GM19238 (cell line): ENCODE results near the gene LDLRAD2.
A peak's percentile ranks its signal among the peaks of the same experiment; 100 is the strongest.
"Not testable (repeated sequence)": the region's sequence is repeated elsewhere in the genome, so short reads cannot be mapped to it uniquely, and the experiment has no call there.

Experiments used
- DNase-seq: peaks from one replicate; pipeline ENCODE4 v3.0.0; 2011; ENCODE audit warnings: low spot score; ENCODE audit not compliant: insufficient read length

Gene LDLRAD2, protein sequence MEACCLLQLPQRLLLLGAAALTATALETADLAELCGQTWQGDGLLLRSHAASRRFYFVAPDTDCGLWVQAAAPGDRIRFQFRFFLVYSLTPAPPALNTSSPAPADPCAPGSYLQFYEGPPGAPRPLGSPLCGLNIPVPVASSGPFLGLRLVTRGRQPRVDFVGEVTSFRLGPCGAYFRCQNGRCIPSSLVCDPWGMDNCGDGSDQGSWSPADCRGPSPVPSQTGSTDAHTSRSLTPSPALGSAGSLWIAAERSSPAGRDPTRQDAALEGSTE

DNA sequence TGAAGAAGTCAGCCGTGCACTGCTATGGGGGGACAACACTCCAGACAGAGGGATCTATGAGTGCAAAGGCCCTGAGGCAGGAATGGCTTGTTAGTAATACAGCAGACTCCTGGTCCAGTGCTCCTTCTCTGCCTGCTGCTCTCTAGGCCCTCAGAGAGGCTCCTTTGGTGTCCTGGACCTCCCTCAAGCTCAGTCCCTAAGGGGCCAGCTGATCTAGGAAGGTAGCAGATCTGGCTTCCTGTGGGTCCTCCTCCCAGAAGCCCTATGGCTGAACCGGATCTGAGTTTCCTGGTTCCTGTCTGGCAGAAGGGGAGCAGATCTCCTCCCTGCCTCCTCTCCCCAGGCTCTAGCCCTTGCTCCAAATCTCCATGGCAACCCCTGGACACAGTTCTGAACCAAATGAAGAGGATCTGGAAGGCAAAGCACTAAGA lies at the start of gene LDLRAD2:
Gene LDLRAD2, plus strand, starts transcription at position 391 of the 431 bp plus-strand sequence. CDS start 187 bp downstream, outside the sequence.
- no peak for DNase-seq

DNA sequence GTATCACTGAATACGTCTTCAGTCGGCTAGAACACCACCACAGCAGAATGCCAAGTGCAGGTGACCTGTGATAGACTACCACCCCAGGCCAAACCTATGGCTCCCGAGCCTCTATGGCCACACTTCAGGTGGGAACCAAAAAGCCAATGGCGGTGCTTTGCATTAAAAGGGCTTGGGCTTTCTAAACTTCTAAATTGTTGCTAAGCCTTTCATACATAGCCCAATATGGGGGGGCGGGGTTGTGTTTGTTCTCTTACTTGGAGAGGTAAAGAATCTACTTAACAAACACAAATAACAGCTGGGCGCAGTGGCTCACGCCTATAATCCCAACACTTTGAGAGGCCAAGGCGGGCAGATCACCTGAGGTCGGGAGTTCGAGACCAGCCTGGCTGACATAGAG lies 48.8 kb upstream of the LDLRAD2 start:
- no peak for DNase-seq

DNA sequence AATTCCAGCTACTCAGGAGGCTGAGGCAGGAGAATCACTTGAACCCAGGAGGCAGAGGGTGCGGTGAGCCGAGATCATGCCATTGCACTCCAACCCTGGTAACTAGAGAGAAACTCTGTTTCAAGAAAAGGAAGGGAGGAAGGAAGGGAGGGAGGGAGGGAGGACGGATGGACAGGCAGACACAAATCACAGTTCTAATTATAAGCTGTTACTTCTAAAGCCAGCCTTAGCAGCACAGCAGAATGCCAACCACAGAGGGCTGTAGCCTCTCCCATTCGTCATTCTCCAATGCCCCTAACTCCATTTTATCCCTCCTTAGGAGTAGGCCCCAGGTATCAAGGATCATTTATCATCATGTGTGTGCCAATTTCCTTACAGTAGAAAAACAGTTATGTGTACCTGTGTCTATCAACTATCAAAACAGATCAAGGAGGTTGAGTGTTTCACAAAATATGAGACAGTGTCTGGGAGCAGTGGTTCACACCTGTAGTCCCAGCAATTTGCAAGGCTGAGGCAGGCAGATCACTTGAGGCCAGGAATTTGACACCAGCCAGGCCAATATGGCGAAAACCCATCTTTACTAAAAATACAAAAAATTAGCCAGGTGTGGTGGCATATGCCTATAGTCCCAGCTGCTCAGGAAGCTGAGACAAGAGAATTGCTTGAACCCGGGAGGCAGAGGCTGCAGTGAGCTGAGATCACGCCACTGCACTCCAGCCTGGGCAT lies 48.2 kb upstream of the LDLRAD2 start:
- DNase-seq = no peak

DNA sequence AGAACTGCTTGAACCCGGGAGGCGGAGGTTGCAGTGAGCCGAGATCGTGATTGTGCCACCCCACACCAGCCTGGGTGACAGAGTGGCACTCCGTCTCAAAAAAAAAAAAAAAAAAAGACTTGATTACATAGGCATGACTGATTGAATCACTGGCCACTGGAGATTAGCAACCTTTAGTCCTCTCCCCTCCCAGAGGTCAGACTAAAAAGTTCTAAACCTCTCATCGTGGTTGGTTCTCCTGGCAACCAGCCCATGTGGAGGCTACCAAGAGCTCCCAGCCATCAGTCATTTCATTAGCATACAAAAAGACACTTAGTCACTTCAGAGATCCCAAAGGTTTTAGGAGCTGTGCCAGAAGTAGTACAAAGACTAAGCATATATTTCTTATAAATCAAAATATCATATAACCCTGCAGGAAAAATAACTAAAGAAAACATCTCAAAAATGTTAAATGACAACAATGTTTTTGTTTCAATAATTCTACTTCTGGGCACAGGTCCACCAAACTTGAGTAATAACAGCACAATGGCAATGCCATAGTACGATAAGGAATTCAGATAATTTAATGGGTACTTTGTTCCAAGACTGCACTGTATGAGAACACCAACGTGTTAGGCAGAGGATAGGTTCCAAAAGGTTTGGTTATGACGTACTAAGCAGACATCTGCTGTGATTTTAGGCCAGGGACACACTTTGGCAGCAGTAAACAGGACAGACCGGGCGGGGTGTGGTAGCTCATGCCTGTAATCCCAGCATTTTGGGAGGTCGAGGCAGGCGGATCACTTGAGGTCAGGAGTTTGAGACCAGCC lies 47.2 kb upstream of the LDLRAD2 start:
- no peak for DNase-seq

DNA sequence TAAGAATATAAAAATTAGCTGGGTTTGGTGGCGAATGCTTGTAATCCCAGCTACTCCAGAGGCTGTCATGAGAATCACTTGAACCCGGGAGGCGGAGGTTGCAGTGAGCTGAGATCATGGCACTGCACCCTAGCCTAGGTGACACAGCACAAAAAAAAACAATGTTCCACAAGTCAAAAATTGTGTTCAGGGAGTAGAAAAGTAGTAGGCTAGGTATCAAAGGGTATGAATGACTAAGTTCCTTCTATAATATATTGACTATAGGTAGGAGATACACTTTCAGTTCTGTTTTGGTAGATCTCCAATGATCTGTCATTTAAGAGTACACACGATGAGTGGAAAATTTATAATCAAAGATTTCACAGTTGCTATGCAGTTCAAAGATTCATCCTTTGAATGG lies 45.9 kb upstream of the LDLRAD2 start:
- no peak for DNase-seq

DNA sequence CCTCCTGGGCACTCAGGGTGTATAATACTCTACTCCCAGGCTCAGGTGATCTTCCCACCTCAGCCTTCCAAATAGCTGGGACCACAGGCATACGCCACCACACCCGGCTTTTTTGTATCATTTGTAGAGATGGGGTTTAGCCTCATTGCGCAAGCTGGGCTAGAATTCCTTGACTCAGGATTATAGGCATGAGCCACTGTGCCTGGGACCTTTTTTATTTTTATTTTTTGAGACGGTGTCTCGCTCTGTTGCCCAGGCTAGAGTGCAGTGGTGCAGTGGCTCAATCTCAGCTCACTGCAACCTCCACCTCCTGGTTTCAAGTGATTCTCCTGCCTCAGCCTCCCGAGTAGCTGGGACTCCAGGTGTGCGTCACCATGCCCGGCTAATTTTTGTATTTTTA lies 45.0 kb upstream of the LDLRAD2 start:
- not testable (repeated sequence) for DNase-seq

DNA sequence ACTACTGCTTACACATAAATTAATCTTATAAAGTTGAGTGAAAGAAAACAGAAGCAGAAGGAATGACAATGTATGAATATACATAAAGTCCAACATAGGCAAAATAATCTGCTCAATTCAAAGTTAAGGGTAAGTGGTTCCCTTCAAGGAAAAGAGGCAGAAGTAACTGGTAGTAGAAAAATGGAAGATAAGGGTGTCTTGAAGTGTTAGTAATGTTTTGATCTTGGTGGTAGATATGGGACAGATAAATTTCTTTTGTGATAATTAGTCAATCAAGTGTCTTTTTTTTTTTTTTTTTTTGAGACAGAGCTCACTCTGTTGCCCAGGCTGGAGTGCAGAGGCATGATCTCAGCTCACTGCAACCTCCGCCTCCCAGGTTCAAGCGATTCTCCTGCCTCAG lies 41.9 kb upstream of the LDLRAD2 start:
- no peak for DNase-seq

DNA sequence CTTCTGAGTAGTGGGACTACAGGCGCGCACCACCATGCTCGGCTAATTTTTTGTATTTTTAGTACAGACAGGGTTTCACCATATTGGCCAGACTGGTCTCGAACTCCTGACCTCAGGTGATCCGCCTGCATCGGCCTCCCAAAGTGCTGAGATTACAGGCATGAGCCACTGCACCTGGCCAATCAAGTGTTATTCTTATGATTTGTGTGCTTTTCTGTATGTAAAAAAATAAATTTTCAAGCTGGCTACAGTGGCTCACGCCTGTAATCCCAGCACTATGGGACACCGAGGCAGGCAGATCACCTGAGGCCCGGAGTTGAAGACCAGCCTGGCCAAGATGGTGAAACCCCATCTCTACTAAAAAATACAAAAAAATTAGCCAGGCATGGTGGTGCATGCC lies 41.5 kb upstream of the LDLRAD2 start:
- DNase-seq = not testable (repeated sequence)

DNA sequence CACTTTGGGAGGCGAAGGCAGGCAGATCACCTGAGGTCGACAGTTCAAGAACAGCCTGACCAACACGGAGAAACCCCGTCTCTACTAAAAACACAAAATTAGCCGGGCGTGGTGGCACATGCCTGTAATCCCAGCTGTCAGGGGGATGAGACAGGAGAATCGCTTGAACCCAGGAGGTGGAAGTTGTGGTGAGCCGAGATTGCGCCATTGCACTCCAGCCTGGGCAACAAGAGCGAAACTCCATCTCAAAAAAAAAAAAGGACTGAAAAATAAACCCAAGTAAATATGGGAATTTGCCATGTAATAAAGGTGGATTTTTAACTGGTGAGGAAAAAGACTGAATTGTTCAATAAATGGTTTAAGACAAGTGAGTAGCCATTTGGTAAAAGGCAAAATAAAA lies 40.4 kb upstream of the LDLRAD2 start:
- DNase-seq = not testable (repeated sequence)

DNA sequence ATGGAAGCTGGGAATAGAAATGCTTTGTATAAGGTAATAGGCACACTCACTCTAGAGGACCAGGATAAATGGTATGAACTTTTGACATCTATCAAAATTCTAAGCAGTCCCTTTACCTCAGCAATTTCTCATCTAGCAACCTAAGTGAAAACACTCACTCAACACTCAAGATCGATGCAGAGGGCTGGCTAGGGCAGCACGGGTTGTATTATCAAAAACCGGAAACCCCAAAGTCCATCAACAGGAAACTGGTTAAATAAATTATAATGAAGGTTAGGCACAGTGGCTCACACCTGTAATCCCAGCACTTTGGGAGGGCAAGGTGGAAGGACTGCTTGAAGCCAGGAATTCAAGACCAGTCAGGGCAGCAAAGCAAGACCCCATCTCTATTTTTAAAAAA lies 38.5 kb upstream of the LDLRAD2 start:
- no peak for DNase-seq

DNA sequence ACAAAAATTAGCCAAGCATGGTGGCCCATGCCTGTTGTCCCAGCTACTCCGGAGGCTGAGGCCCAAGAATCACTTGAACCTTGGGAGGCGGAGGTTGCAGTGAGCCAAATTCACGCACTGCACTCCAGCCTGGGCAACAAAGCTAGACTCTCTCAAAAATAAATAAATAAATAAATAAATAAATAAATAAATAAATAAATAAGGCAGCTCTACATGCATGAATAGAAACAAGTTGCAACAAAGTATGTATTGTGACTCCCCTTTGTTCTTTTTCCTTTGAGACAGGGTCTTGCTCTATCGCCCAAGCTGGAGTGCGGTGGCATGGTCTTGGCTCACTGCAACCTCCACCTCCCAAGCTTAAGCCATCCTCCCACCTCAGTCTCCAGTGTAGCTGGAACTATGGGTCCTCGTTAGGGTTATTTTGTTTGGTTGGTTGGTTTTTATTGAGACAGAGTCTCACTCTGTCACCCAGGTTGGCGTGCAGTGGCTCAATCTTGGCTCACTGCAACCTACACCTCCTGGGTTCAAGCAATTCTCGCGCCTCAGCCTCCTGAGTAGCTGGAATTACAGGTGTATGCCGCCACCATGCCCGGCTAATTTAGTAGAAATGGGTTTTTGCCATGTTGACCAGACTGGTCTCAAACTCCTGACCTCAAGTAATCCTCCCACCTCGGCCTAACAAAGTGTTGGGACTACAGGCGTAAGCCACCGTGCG lies 37.1 kb upstream of the LDLRAD2 start:
- no peak for DNase-seq

DNA sequence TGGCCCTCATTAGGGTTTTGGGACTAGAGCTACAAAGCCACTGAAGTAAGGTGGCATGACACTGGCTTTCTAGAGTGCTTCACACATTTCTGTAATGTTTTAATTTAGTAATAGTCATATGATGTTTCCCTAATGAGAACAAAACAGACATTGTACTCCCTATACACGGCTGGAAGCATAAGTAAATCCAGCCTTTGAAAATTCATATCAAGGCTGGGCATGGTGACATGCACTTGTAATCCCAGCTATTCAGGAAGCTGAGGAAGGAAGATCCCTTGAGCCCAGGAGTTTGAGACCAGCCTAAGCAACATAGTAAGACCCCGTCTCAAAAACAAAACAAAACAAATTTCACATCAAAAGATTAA lies 36.5 kb upstream of the LDLRAD2 start:
- DNase-seq = no peak

DNA sequence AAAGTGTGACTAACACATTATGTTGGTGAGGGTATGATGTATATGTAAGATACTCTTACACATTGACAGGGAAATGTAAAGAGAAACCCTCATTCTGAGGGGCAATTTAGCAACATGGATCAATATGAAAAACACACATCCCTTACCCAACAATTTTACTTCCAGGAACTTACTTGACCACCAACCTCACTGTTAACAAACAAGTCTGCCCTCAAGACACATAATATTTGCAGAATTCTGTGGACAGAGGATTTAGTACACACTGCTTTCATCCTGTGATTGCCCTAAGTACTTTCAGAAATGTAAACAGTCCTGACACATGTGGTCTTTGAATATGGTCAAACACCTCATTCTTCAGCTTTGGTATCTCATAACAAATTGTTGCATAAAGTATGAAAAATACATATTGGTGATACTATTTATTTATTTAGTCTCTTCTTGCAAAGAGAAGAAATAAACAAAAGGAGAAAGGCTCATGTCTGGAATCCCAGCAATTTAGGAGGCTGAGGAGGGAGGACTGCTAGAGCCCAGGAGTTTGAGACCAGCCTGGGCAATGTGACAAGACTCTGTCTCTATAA lies 36.0 kb upstream of the LDLRAD2 start:
- no peak for DNase-seq

DNA sequence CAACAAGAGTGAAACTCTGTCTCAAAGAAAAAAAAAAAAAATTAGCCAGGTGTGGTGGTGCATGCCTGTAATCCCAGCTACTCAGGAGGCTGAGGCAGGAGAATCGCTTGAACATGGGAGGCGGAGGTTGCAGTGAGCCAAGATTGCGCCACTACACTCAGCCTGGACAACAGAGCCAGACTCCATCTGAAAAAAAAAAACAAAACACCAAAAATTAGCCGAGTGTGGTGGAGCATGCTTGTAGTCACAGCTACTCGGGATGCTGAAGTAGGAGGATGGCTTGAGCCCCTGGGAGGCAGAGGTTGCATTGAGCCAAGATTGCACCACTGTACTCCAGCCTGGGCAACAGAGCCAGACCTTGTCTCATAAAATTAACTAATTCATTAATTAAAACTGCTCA lies 35.1 kb upstream of the LDLRAD2 start:
- not testable (repeated sequence) for DNase-seq

DNA sequence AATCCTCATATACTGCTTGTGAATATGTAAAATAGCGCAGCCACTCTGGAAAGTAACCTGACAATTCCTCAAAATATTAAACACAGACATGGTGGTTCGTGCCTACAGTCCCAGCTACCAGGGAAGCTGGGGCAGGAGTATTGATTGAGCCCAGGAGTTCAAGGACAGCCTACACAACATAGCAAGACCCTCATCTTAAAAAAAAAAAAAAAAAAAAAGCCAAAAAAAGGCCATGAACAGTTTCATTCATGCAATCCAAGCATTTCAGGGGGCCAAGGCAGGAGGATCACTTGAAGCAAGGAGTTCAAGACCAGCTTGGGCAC lies 33.7 kb upstream of the LDLRAD2 start:
- DNase-seq = no peak

DNA sequence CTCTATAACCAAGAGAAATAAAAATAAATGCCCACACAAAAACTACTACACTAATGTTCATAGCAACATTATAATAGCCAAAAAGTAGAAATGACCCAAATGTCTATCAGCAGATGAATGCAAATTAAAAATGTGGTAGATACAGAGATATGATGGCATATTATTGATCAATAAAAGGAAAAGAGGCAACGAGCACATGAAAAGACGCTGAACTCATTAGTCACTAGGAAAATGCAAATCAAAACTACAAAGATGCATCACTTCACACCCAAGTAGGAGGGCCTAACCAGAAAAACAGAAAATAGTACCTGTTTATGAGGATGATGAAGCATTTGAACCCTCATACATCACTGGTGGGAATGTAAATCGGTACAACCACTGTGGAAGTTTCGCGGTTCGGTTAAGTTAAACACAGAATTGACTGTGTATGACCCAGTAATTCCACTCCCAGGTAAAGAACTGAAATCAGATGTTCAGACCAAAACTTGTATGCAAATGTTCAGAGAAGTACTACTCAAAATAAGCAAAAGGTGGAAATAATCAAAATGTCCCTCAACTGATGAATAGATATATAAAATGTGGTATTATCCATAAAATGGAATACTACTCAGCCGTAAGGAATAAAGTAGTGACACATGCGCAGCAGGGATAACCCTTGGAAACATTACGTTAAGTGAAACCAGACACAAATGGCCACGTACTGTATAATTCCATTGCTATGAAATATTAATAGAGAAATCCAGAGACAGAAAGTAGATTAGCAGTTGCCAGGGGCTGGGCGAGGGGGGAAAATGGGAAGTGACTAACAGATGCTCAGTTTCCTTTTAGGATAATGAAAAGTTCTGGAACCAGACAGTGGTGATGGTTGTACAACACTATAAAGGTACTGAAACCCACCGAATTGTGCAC lies 32.2 kb upstream of the LDLRAD2 start:
- no peak for DNase-seq

DNA sequence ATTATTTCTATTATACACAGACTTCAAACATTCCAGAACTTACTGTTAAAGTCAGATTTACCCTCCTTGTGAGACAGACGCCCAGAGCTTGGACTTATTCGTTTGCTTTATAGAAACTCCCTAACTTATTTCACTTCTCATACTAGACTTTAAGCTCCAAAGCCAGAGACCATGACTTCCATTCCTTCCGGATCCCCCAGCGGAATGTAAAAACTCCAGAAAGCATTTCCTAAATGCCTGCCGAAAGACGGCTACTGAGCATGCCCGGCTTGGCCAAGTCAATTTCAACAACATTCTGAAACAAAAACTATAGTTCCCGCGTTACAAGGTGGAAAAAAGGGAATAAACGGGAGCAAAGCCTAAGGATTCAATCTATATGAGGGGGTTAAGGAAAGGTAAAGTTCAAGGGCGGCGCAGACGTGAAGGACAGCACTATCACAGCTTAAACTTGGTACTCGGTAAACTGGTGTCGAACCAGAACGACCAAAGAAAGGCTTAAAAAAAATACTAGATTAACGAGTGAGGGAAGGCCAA lies 30.2 kb upstream of the LDLRAD2 start:
- DNase-seq = no peak

DNA sequence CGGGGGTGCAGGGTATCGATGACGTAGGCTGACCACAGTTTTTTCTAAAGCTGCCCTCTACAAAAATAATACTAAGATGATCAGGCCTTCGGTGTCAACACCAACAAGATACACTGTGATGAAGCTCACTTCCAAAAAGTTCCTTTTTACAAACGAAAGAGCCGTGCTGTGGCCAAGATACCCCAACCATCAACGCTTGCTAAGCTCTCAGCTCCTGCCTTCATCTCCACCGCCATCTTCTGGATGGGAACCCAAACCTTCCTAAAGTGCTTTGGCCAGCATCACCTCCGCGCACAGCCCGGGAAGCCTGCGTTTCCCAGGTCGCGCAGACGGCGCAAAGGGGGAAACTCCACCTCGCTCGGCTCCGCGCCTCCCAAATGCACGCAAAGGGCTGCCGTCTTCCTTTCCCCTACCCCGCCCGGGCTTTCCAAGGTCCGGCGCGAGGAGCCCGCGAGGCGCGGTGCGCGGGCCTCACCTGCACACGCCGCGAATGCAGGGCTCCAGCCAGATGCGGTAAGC lies 29.7 kb upstream of the LDLRAD2 start:
- no peak for DNase-seq

DNA sequence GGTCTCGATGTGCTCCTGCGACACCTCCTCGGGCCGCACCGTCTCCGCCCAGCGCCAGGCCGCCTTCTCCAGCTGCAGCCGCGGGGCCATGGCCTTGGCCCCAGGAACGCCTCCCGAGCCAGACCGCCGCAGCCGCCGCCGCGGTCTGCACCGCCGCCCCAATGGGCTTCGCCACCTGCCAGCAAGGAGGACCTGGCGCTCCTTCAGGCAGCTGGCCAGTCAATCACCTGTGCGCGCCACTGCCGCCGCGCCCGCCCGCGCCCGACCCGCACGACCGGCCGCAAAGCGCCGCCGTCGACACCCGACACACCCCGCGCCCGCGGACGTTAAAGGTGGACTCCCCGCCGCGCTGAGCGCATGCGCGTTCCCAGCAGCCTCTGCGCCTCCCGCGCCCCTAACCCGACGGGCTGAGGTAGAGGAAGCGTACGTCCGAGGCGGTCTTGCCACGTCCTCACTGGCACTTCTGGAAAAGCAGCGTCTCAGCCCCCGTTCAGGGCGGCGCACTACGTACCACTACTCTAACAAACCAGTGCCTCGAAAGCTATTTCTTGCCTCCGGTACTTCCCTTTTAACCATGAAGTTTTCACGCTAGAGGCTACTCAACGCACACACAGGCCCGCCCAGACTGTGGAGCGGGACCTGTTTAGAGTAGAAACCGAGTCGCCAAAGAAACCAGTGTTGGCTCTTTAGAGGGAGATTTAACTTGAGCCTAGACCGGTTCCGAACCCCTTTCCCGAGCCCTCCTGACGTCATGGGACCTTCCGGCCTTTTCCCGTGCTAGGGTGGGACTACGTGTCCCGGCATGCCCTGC lies 29.0 kb upstream of the LDLRAD2 start, which contains the start of gene USP48:
Gene USP48, minus strand, starts transcription at position 282 of the 811 bp plus-strand sequence. Its CDS starts 192 bp downstream, at position 90.
- DNase-seq = peak; percentile 69
